IMR-90 (cell line): Measurements from ENCODE around the gene PTGS2. TPM values are rescaled to one million over a fixed set of nuclear protein-coding genes. Genes with fewer than 3 reads are reported as not detected.
A peak's percentile ranks its signal among the peaks of the same experiment; 100 is the strongest.

Experiments used
- ATAC-seq: fragments of 200-7000 bp; cut with Tn5 transposase; 2 replicates; pipeline ENCODE4 v1.9.1; 2020; ENCODE audit warnings: low read depth, mild to moderate bottlenecking, moderate library complexity
- BruUV-seq: library from RNA; stranded (reverse); fragments of 400-500 nt; replicated peaks from 2 replicates; lab custom pipeline; 2021; lab: Mats Ljungman, UMichigan
- CTCF ChIA-PET: fragments of 300-600 bp; formaldehyde crosslinking; extraction: SDS; loops from one replicate; lab custom pipeline; 2021; ENCODE audit warnings: antibody characterized with exemption; lab: Yijun Ruan, JAX
- POLR2A ChIA-PET: fragments of 300-600 bp; sonication (Branson Sonifier 250); formaldehyde crosslinking; loops from one replicate; lab custom pipeline; 2022; ENCODE audit warnings: antibody characterized with exemption; ENCODE audit not compliant: unreplicated experiment; lab: Charles Lee
- DNase-seq: peaks from one replicate; pipeline ENCODE4 v3.0.0; 2013
- H2AFZ ChIP-seq: replicated peaks from 2 replicates; pipeline ENCODE3; 2013; ENCODE audit warnings: low read length, mild to moderate bottlenecking; ENCODE audit not compliant: poor library complexity
- H2AK5ac ChIP-seq: 2 replicates; pipeline ENCODE4 v1.6.1; 2013; ENCODE audit warnings: low read depth, low read length, inconsistent platforms
- H2AK9ac ChIP-seq: replicated peaks from 2 replicates; pipeline ENCODE3; 2013; ENCODE audit warnings: mild to moderate bottlenecking, low read depth, low read length, moderate library complexity; ENCODE audit not compliant: poor library complexity
- H2BK120ac ChIP-seq: 2 replicates; pipeline ENCODE4 v1.6.1; 2013; ENCODE audit warnings: low read depth, low read length, inconsistent platforms
- H2BK15ac ChIP-seq: 3 replicates; pipeline ENCODE4 v1.6.1; 2013; ENCODE audit warnings: low read depth, low read length, inconsistent platforms
- H2BK20ac ChIP-seq: 2 replicates; pipeline ENCODE4 v1.6.1; 2013; ENCODE audit warnings: low read depth, mild to moderate bottlenecking, inconsistent platforms, low read length, moderate library complexity
- H2BK5ac ChIP-seq: 2 replicates; pipeline ENCODE4 v1.6.1; 2013; ENCODE audit warnings: mild to moderate bottlenecking, low read depth, low read length, inconsistent platforms; ENCODE audit not compliant: poor library complexity, severe bottlenecking
- H3K14ac ChIP-seq: replicated peaks from 2 replicates; pipeline ENCODE4 v1.6.1; 2013; ENCODE audit warnings: low read depth, low read length, inconsistent platforms
- H3K18ac ChIP-seq: 2 replicates; pipeline ENCODE4 v1.6.1; 2013; ENCODE audit warnings: low read depth, low read length, control low read depth
- H3K23ac ChIP-seq: 2 replicates; pipeline ENCODE4 v1.6.1; 2013; ENCODE audit warnings: low read depth, low read length, inconsistent platforms
- H3K27ac ChIP-seq: 2 replicates; pipeline ENCODE4 v1.5.1; 2013; ENCODE audit warnings: mild to moderate bottlenecking, control low read depth, low read length; ENCODE audit not compliant: insufficient read depth
- H3K27me3 ChIP-seq: 2 replicates; pipeline ENCODE4 v1.6.1; 2013; ENCODE audit warnings: low read length; ENCODE audit not compliant: control insufficient read depth, insufficient read depth
- H3K36me3 ChIP-seq: 2 replicates; pipeline ENCODE4 v1.6.1; 2013; ENCODE audit warnings: low read length, mixed read lengths; ENCODE audit not compliant: control insufficient read depth, insufficient read depth
- H3K4ac ChIP-seq: 2 replicates; pipeline ENCODE4 v1.6.1; 2013; ENCODE audit warnings: low read depth, low read length, inconsistent platforms
- H3K4me1 ChIP-seq: 2 replicates; pipeline ENCODE4 v1.6.1; 2013; ENCODE audit warnings: low read length, mixed read lengths; ENCODE audit not compliant: control insufficient read depth, insufficient read depth
- H3K4me2 ChIP-seq: 2 replicates; pipeline ENCODE4 v1.6.1; 2013; ENCODE audit warnings: low read depth, mild to moderate bottlenecking, control low read depth, low read length, moderate library complexity
- H3K4me3 ChIP-seq: 2 replicates; pipeline ENCODE4 v1.5.1; 2013; ENCODE audit warnings: low read depth, mild to moderate bottlenecking, control low read depth, low read length, moderate library complexity; ENCODE audit not compliant: insufficient read depth
- H3K56ac ChIP-seq: 2 replicates; pipeline ENCODE4 v1.6.1; 2013; ENCODE audit warnings: low read length, inconsistent platforms; ENCODE audit not compliant: insufficient read depth; ENCODE audit errors: extremely low read depth
- H3K79me1 ChIP-seq, 2 experiments: 2 replicates each; pipeline ENCODE4 v1.6.1; 2013; ENCODE audit warnings: low read length in 2 of 2, inconsistent platforms in 1 of 2, low read depth in 1 of 2
- H3K9ac ChIP-seq: 2 replicates; pipeline ENCODE4 v1.6.1; 2013; ENCODE audit warnings: low read depth, low read length, control low read depth
- H3K9me1 ChIP-seq: 2 replicates; pipeline ENCODE4 v1.6.1; 2013; ENCODE audit warnings: low read length, inconsistent platforms; ENCODE audit not compliant: insufficient read depth
- H3K9me3 ChIP-seq: 2 replicates; pipeline ENCODE4 v1.6.1; 2013; ENCODE audit warnings: low read length; ENCODE audit not compliant: control insufficient read depth, insufficient read depth
- H4K20me1 ChIP-seq: 2 replicates; pipeline ENCODE4 v1.6.1; 2013; ENCODE audit warnings: low read length, inconsistent platforms; ENCODE audit not compliant: insufficient read depth
- H4K5ac ChIP-seq: 2 replicates; pipeline ENCODE4 v1.6.1; 2013; ENCODE audit warnings: mild to moderate bottlenecking, low read depth, low read length, control low read depth
- H4K8ac ChIP-seq, 2 experiments: 2 replicates each; pipeline ENCODE4 v1.6.1; 2013; ENCODE audit warnings: low read depth in 2 of 2, low read length in 2 of 2, control low read depth in 1 of 2, inconsistent platforms in 1 of 2
- H4K91ac ChIP-seq: 2 replicates; pipeline ENCODE4 v1.6.1; 2013; ENCODE audit warnings: low read depth, low read length, inconsistent platforms; ENCODE audit not compliant: insufficient read depth
- CEBPB ChIP-seq: IDR thresholded peaks from 2 replicates; pipeline ENCODE4 v1.6.1; 2012; ENCODE audit warnings: low read depth, low read length, improper control_type of control experiment
- MAFK ChIP-seq: IDR thresholded peaks from 2 replicates; pipeline ENCODE4 v1.6.1; 2012; ENCODE audit warnings: low read depth, low read length, improper control_type of control experiment
- MAZ ChIP-seq: IDR thresholded peaks from 2 replicates; pipeline ENCODE4 v1.6.1; 2012; ENCODE audit warnings: low read depth, mild to moderate bottlenecking, low read length, improper control_type of control experiment, moderate library complexity, borderline replicate concordance
- POLR2A ChIP-seq: IDR thresholded peaks from 2 replicates; pipeline ENCODE4 v1.6.1; 2012; ENCODE audit warnings: mild to moderate bottlenecking, low read depth, low read length
- RCOR1 ChIP-seq: IDR thresholded peaks from 2 replicates; pipeline ENCODE4 v1.6.1; 2012; ENCODE audit warnings: mild to moderate bottlenecking, low read length, improper control_type of control experiment; ENCODE audit not compliant: insufficient replicate concordance
- WGBS, 2 experiments: methylation state at CpG; one replicate each; pipeline versions ENCODE4 v1.1.5 to v1.1.7; 2013; ENCODE audit warnings: missing lambda C conversion rate in 2 of 2; ENCODE audit not compliant: insufficient read length in 1 of 2; ENCODE audit errors: extremely low coverage in 2 of 2; 5-methylcytosine and 5-hydroxymethylcytosine counted together
- dilution Hi-C: fragments of 300-500 bp; cut with HindIII; formaldehyde crosslinking; loops from one replicate; pipeline ENCODE4 v1.14.3; 2018; ENCODE audit warnings: low sequenced_read_pairs; ENCODE audit not compliant: unreplicated experiment
- in situ Hi-C: fragments of 300-500 bp; cut with MboI; formaldehyde crosslinking; loops from 3 replicates; pipeline ENCODE4 v1.14.3; 2019; ENCODE audit warnings: low sequenced_read_pairs, inconsistent platforms, mixed read lengths
- intact Hi-C: fragments of 100-400 bp; cut with micrococcal nuclease; formaldehyde crosslinking; loops from 2 replicates; pipeline ENCODE4 v1.10.0; 2022
- polyA plus RNA-seq, 3 experiments: library from polyadenylated mRNA; depleted of rRNA; stranded (reverse); fragments of >200 nt; gene quantifications; 2 replicates each; pipeline ENCODE4 v1.2.3, GENCODE V29; 2012; ENCODE audit warnings: low replicate concordance in 1 of 3
- total RNA-seq: library from RNA; depleted of rRNA; stranded (reverse); fragments of >200 nt; gene quantifications from 2 replicates; pipeline ENCODE4 v1.2.3, GENCODE V29; 2012

PTGS2 gene
- total and polyA plus RNA-seq, 2 of the 4 experiments (the other 2 are of a cell fraction): 3.4 to 4.8 TPM

GRCh38 chr1:186681121-186681520 is 898 bp upstream of the PTGS2 start:
- H2BK15ac ChIP-seq: 0 out of 3 replicates have a peak overlapping the region, but pooled peaks have one; percentile 41
- H3K27ac ChIP-seq: peak overlapping the region; percentile 17; the same call in 1 of the 2 replicates
- H3K9me3 ChIP-seq: no peaks in the 10 kb centered on the region
- H3K27me3 ChIP-seq: no peaks in the 10 kb centered on the region
- in situ Hi-C loops: loop anchor here (5.0 to 10.0 kb wide), 2 partner anchors 199 to 304 kb away; no protein-coding TSS in a partner anchor
- H3K14ac ChIP-seq: peak overlapping the region; percentile 70
- H2AK9ac ChIP-seq: no peak overlapping the region
- peak; percentile 2; the same call in 1 of the 2 replicates for ATAC-seq
- no peak overlapping the region for H2AFZ ChIP-seq
- peak overlapping the region; percentile 79 for H3K9ac ChIP-seq
- H2BK20ac ChIP-seq: no peak overlapping the region
- TF ChIP-seq MAZ (no peak), MAFK (no peak), POLR2A (no peak), CEBPB (no peak), RCOR1 (no peak)
- no peak overlapping the region for H2AK5ac ChIP-seq
- DNase-seq: peak; percentile 6
- H3K18ac ChIP-seq: peak overlapping the region; percentile 61
- ChIA-PET POLR2A (no interaction called here), CTCF (no interaction called here)
- no peak overlapping the region for H2BK120ac ChIP-seq
- H3K56ac ChIP-seq: no peak overlapping the region
- H4K91ac ChIP-seq: no peak overlapping the region
- no peak overlapping the region for H3K4ac ChIP-seq
- H3K4me3 ChIP-seq: peak overlapping the region; percentile 65
- peak overlapping the region; percentile 30 for H4K5ac ChIP-seq
- BruUV-seq: no TSS peak
- no peaks in the 10 kb centered on the region for H3K79me1 ChIP-seq
- WGBS, 2 experiments: no CpG with 5 or more reads among the region's 9 CpGs
- peaks cover 2% of the 10 kb centered on the region; the same call in 1 of the 2 replicates for H3K36me3 ChIP-seq
- dilution Hi-C loops: no loop called here
- H3K4me2 ChIP-seq: peak overlapping the region; percentile 95
- H3K23ac ChIP-seq: peak overlapping the region; percentile 69; the same call in 1 of the 2 replicates
- no peaks in the 10 kb centered on the region for H3K9me1 ChIP-seq
- H4K20me1 ChIP-seq: no peaks in the 10 kb centered on the region; the same call in 1 of the 2 replicates
- no peaks in the 10 kb centered on the region for H3K4me1 ChIP-seq
- intact Hi-C loops: loop anchor here (2.0 to 5.0 kb wide), 2 partner anchors 74 to 148 kb away; partner anchors contain the start of gene PLA2G4A
- H4K8ac ChIP-seq: peak overlapping the region; percentile 31 to 73; a peak in 2 of 4 replicates
- H2BK5ac ChIP-seq: peak overlapping the region; percentile 35
